Osteoblast (primary cell): ENCODE measurements around the gene SASH3. TPM values are rescaled to one million over a fixed set of nuclear protein-coding genes. Genes with fewer than 3 reads are reported as not detected.
A peak's percentile ranks its signal among the peaks of the same experiment; 100 is the strongest.

Experiments used
- DNase-seq: peaks from one replicate; pipeline ENCODE4 v3.0.0; 2011; ENCODE audit warnings: low spot score, mixed read lengths; ENCODE audit not compliant: insufficient read length; ENCODE audit errors: missing footprints
- H2AFZ ChIP-seq: 2 replicates; pipeline ENCODE4 v1.6.0; 2011; ENCODE audit warnings: mild to moderate bottlenecking, low read length
- H3K27ac ChIP-seq: 2 replicates; pipeline ENCODE4 v1.5.1; 2011; ENCODE audit warnings: mild to moderate bottlenecking, low read depth, low read length, moderate library complexity
- H3K27me3 ChIP-seq: 2 replicates; pipeline ENCODE4 v1.6.0; 2012; ENCODE audit warnings: mild to moderate bottlenecking, control low read depth, inconsistent platforms, low read length, moderate library complexity; ENCODE audit not compliant: insufficient read depth
- H3K36me3 ChIP-seq: 2 replicates; pipeline ENCODE4 v1.5.1; 2011; ENCODE audit warnings: mild to moderate bottlenecking, low read length, control low read depth, moderate library complexity; ENCODE audit not compliant: insufficient read depth
- H3K4me1 ChIP-seq: 2 replicates; pipeline ENCODE4 v1.5.1; 2011; ENCODE audit warnings: mild to moderate bottlenecking, low read length, control low read depth, moderate library complexity; ENCODE audit not compliant: insufficient read depth
- H3K4me2 ChIP-seq: 2 replicates; pipeline ENCODE4 v1.6.0; 2011; ENCODE audit warnings: mild to moderate bottlenecking, low read length; ENCODE audit not compliant: insufficient read depth
- H3K4me3 ChIP-seq: fragments of 200-600 bp; sonication (generic); 3 replicates; pipeline ENCODE4 v1.5.1; 2012; ENCODE audit warnings: mild to moderate bottlenecking, low read length, inconsistent platforms; ENCODE audit not compliant: insufficient read depth
- H3K79me2 ChIP-seq: 2 replicates; pipeline ENCODE4 v1.6.0; 2012; ENCODE audit warnings: mild to moderate bottlenecking, low read length, control low read depth, inconsistent platforms; ENCODE audit not compliant: insufficient read depth
- H3K9me3 ChIP-seq: 2 replicates; pipeline ENCODE4 v1.5.1; 2011; ENCODE audit warnings: low read depth, low read length, control low read depth
- H4K20me1 ChIP-seq: 2 replicates; pipeline ENCODE4 v1.6.0; 2012; ENCODE audit warnings: mild to moderate bottlenecking, low read length, control low read depth; ENCODE audit not compliant: insufficient read depth
- CTCF ChIP-seq: IDR thresholded peaks from 2 replicates; pipeline ENCODE4 v1.5.1; 2011; ENCODE audit warnings: mild to moderate bottlenecking, low read depth, low read length, moderate library complexity; ENCODE audit errors: extremely low read depth
- total RNA-seq: library from RNA; depleted of rRNA; stranded (reverse); fragments of >200 nt; gene quantifications from 2 replicates; pipeline ENCODE4 v1.2.3, GENCODE V29; 2012

The SASH3 gene
- total RNA-seq, 1 donor = not detected

DNA sequence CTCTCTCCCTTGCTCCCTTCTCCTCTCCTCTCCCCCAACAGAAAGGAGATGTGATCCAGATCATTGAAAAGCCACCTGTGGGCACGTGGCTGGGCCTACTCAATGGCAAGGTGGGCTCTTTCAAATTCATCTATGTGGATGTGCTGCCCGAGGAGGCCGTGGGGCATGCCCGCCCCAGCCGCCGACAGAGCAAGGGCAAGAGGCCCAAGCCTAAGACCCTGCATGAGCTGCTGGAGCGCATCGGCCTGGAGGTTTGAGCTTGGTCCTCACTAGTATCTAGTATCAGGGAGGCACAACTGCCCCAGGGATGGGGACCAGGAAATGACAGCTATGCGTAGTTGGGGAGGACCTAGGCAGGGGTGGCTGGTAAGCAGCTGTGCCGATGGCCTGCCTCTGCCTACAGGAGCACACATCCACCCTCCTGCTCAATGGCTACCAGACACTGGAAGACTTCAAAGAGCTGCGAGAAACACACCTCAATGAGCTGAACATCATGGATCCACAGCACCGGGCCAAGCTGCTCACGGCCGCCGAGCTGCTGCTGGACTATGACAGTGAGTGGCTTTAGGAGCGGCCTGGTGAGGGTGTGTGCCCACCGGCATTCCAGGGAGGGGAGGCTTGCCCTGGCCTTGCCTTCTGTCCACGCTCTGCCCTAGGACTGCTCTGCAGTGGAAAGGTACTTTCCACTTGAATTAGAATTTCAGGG is 13.0 kb downstream of the SASH3 start:
- no peaks in the 10 kb centered on the region for H3K4me1 ChIP-seq
- H2AFZ ChIP-seq = no peak overlapping the region
- no peak overlapping the region for H3K27ac ChIP-seq
- no peaks in the 10 kb centered on the region for H3K9me3 ChIP-seq
- no peaks in the 10 kb centered on the region for H4K20me1 ChIP-seq
- H3K79me2 ChIP-seq = no peaks in the 10 kb centered on the region
- no peaks in the 10 kb centered on the region for H3K36me3 ChIP-seq
- no peak overlapping the region for H3K4me2 ChIP-seq
- no peak for TF ChIP-seq CTCF
- H3K4me3 ChIP-seq = no peak overlapping the region
- peak; percentile 34 for DNase-seq
- H3K27me3 ChIP-seq = no peaks in the 10 kb centered on the region

- peak; percentile 58 for DNase-seq
- Histone ChIP-seq H2AFZ (no peak overlapping the region), H3K4me2 (no peak overlapping the region), H3K79me2 (no peaks in the 10 kb centered on the region), H3K27me3 (no peaks in the 10 kb centered on the region), H3K27ac (no peak overlapping the region), H3K9me3 (no peaks in the 10 kb centered on the region), H3K4me1 (no peaks in the 10 kb centered on the region), H4K20me1 (no peaks in the 10 kb centered on the region), H3K4me3 (no peak overlapping the region), H3K36me3 (no peaks in the 10 kb centered on the region)
- TF ChIP-seq CTCF = no peak
Observed at GRCh38 chrX:129793604-129794191, 13.9 kb downstream of the SASH3 start.

DNA sequence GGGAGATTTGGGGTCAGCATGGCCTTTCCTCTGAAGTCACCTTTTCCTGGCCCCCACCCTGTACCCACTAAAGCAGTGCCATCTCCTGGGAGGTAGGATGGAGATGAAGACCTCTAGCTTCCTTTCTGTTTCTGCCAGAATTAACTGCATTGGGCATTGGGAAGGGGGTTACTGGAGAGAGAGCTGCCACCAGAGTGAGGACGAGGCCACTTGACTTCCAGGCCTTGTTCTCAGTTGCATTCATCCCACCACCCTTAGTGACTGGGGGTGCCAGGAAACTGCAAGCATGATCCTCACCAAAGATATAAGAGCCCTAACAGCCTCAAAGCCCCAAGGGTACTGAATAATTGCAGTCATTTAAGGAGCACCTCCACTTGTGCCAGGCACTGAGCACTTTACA is 15.8 kb downstream of the SASH3 start:
- Histone ChIP-seq H3K4me2 (no peak overlapping the region), H3K4me1 (no peaks in the 10 kb centered on the region)

More for the DNA sequence above, 15.8 kb downstream of the SASH3 start:
- no peaks in the 10 kb centered on the region for H3K79me2 ChIP-seq
- no peak overlapping the region for H3K4me3 ChIP-seq
- H3K27me3 ChIP-seq = no peaks in the 10 kb centered on the region
- no peak overlapping the region for H2AFZ ChIP-seq
- no peaks in the 10 kb centered on the region for H4K20me1 ChIP-seq
- no peak for TF ChIP-seq CTCF
- no peaks in the 10 kb centered on the region for H3K36me3 ChIP-seq
- no peak overlapping the region for H3K27ac ChIP-seq
- no peaks in the 10 kb centered on the region for H3K9me3 ChIP-seq
- DNase-seq = peak; percentile 42
